ENCODE data around the gene PLA2G10.
"Not testable (repeated sequence)": the region's sequence is repeated elsewhere in the genome, so short reads cannot be mapped to it uniquely, and the experiment has no call there.

Gene PLA2G10
- total RNA-seq, result 0 reads per million in 2 donors

GRCh38 chr16:14694129-14694528 lies at the start of gene PLA2G10:
Gene PLA2G10 (minus strand): TSS chr16:14694308. CDS start chr16:14694229, 79 bp downstream.
- not testable (repeated sequence) for DNase-seq

- not testable (repeated sequence) for DNase-seq
Measured at GRCh38 chr16:14742273-14743128, 48.4 kb upstream of the PLA2G10 start, which contains the start of gene NPIPA2. Gene NPIPA2 (plus strand): TSS chr16:14742533. CDS start chr16:14748066, 5,533 bp downstream.

GRCh38 chr16:14741794-14742193 lies 47.7 kb upstream of the PLA2G10 start:
- DNase-seq, result not testable (repeated sequence)

- DNase-seq, result not testable (repeated sequence)
Measured at GRCh38 chr16:14740832-14741385, 46.8 kb upstream of the PLA2G10 start.

GRCh38 chr16:14733233-14733632 lies 39.1 kb upstream of the PLA2G10 start:
- DNase-seq, result not testable (repeated sequence)

GRCh38 chr16:14703156-14704011 lies 9.3 kb upstream of the PLA2G10 start, which contains the start of gene NPIPA3:
Gene NPIPA3 (plus strand): TSS chr16:14703411. CDS start chr16:14708944, 5,533 bp downstream.
- not testable (repeated sequence) for DNase-seq

GRCh38 chr16:14702672-14703071 lies 8.6 kb upstream of the PLA2G10 start:
- not testable (repeated sequence) for DNase-seq

- not testable (repeated sequence) for DNase-seq
Measured at GRCh38 chr16:14701859-14702258, 7.8 kb upstream of the PLA2G10 start.

- DNase-seq, result not testable (repeated sequence)
Measured at GRCh38 chr16:14685870-14686793, 8.0 kb downstream of the PLA2G10 start.

- no peak for DNase-seq
Measured at GRCh38 chr16:14682121-14682520, 12.0 kb downstream of the PLA2G10 start.

GRCh38 chr16:14681115-14681514 lies 13.0 kb downstream of the PLA2G10 start:
- no peak for DNase-seq

GRCh38 chr16:14680396-14680795 lies 13.7 kb downstream of the PLA2G10 start:
- not testable (repeated sequence) for DNase-seq

GRCh38 chr16:14678748-14679497 lies 15.2 kb downstream of the PLA2G10 start:
- DNase-seq, result no peak

- no peak for DNase-seq
Measured at GRCh38 chr16:14677627-14678026, 16.5 kb downstream of the PLA2G10 start.

- DNase-seq, result no peak
Measured at GRCh38 chr16:14676633-14677032, 17.5 kb downstream of the PLA2G10 start.

- no peak for DNase-seq
Measured at GRCh38 chr16:14672403-14672971, 21.6 kb downstream of the PLA2G10 start.

- DNase-seq, result no peak
Measured at GRCh38 chr16:14669776-14670175, 24.3 kb downstream of the PLA2G10 start.

GRCh38 chr16:14668556-14669223 lies 25.4 kb downstream of the PLA2G10 start:
- no peak for DNase-seq

- DNase-seq, result no peak
Measured at GRCh38 chr16:14667347-14668266, 26.5 kb downstream of the PLA2G10 start.
